Mesodermal cell (in vitro differentiated cells): ENCODE data around the gene DDO.

ENCODE experiments used
- H3K27ac ChIP-seq: 2 replicates; pipeline ENCODE4 v1.7.0; 2013; ENCODE audit warnings: mild to moderate bottlenecking, low read depth, low read length, moderate library complexity; ENCODE audit not compliant: severe bottlenecking
- H3K36me3 ChIP-seq: 2 replicates; pipeline ENCODE4 v1.7.1; 2013; ENCODE audit warnings: mild to moderate bottlenecking, low read length, moderate library complexity; ENCODE audit not compliant: control insufficient read depth, insufficient read depth
- H3K4me1 ChIP-seq: one replicate; pipeline ENCODE4 v1.7.1; 2013; ENCODE audit warnings: mild to moderate bottlenecking, low read length; ENCODE audit not compliant: insufficient read depth, control insufficient read depth, poor library complexity, severe bottlenecking
- H3K4me3 ChIP-seq: 2 replicates; pipeline ENCODE4 v1.7.0; 2013; ENCODE audit warnings: low read length, control low read depth, mild to moderate bottlenecking; ENCODE audit not compliant: insufficient read depth, poor library complexity, severe bottlenecking; ENCODE audit errors: extremely low read depth
- H3K9me3 ChIP-seq: 2 replicates; pipeline ENCODE4 v1.7.1; 2013; ENCODE audit warnings: mild to moderate bottlenecking, low read length, moderate library complexity; ENCODE audit not compliant: control insufficient read depth
- WGBS, 2 experiments: methylation state at CpG; one replicate each; pipeline ENCODE4 v1.1.5; 2013; ENCODE audit warnings: missing lambda C conversion rate in 2 of 2; ENCODE audit not compliant: insufficient coverage in 2 of 2; 5-methylcytosine and 5-hydroxymethylcytosine counted together

DDO gene

GRCh38 chr6:110398778-110399177, 16.6 kb downstream of the DDO start:
- H3K36me3 ChIP-seq = no peaks in the 10 kb centered on the region
- no peaks in the 10 kb centered on the region for H3K9me3 ChIP-seq
- no peak overlapping the region for H3K27ac ChIP-seq
- 94 to 95% methylated on average over 2 to 3 of the region's 4 CpGs for WGBS, 2 experiments
- no peaks in the 10 kb centered on the region for H3K4me1 ChIP-seq
- H3K4me3 ChIP-seq = no peak overlapping the region

- Histone ChIP-seq H3K4me1 (peaks cover 2% of the 10 kb centered on the region), H3K4me3 (no peak overlapping the region), H3K9me3 (no peaks in the 10 kb centered on the region), H3K36me3 (no peaks in the 10 kb centered on the region), H3K27ac (no peak overlapping the region)
- whole genome bisulfite sequencing, 2 experiments = 66 to 70% methylated on average over 3 of the region's 4 CpGs
Observed at GRCh38 chr6:110395221-110395620, 20.2 kb downstream of the DDO start.

DNA sequence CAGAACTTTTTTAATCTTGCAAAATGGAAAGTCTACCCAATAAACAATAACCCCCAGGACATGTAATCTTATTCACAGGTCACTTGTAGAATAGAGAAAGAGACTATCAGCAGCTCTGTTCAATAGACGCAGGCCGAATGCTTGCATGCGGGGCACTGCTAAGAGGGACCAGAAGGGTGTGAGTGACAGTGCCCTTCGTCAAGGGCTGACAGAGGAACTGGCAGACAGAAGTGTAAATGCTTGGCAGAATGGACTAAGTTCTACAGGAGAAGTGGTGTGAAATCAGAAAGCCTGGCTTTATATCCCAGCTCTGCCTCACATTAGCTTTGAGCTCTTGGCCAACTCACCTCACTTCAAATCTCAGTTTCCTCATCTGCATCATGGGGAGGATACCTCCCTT, 21.0 kb downstream of the DDO start:
- 86 to 95% methylated on average over 3 to 4 of the region's 4 CpGs for WGBS, 2 experiments
- no peaks in the 10 kb centered on the region for H3K36me3 ChIP-seq
- H3K27ac ChIP-seq = no peak overlapping the region
- H3K9me3 ChIP-seq = no peaks in the 10 kb centered on the region
- H3K4me1 ChIP-seq = peaks cover 8% of the 10 kb centered on the region
- no peak overlapping the region for H3K4me3 ChIP-seq

DNA sequence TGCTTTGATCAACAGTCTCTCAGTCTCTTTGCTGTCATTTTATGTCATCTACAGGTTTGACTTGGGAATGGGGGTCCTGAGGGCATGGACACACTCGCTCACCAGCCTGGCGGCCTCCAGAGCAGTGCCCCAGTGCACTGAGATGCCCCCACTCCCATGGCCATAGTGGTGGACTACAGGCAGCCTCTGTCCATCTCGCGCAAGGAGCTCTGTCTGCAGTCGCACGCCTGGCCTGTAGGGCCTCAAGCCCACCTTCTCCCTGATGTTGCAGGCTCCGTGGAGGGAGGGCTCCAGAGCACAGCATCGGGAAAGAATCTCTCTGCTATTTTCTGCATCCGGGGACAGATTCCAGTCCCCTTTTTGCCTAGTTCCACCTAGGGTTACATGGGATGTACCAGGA, 22.6 kb downstream of the DDO start:
- H3K9me3 ChIP-seq = no peaks in the 10 kb centered on the region
- H3K4me1 ChIP-seq = peaks cover 8% of the 10 kb centered on the region
- H3K36me3 ChIP-seq = no peaks in the 10 kb centered on the region
- H3K4me3 ChIP-seq = no peak overlapping the region
- no peak overlapping the region for H3K27ac ChIP-seq
- WGBS, 2 experiments = 74 to 77% methylated on average over 8 to 9 of the region's 9 CpGs

- H3K4me3 ChIP-seq = no peak overlapping the region
- H3K9me3 ChIP-seq = no peaks in the 10 kb centered on the region
- WGBS, 2 experiments = 40% methylated on average over 1 of the region's 2 CpGs; no CpG with 5 or more reads in 1 of the 2 experiments
- no peak overlapping the region for H3K27ac ChIP-seq
- H3K4me1 ChIP-seq = peaks cover 8% of the 10 kb centered on the region
- no peaks in the 10 kb centered on the region for H3K36me3 ChIP-seq
Observed at GRCh38 chr6:110390404-110390803, 25.0 kb downstream of the DDO start.

- Histone ChIP-seq H3K9me3 (no peaks in the 10 kb centered on the region), H3K4me3 (no peak overlapping the region), H3K27ac (peak overlapping the region; percentile 50), H3K4me1 (peaks cover 8% of the 10 kb centered on the region), H3K36me3 (no peaks in the 10 kb centered on the region)
- 95 to 100% methylated on average over 3 to 4 of the region's 4 CpGs for WGBS, 2 experiments
Observed at GRCh38 chr6:110389689-110390382, 25.5 kb downstream of the DDO start.

GRCh38 chr6:110387986-110388385, 27.4 kb downstream of the DDO start:
- H3K27ac ChIP-seq = no peak overlapping the region
- WGBS, 2 experiments = 100% methylated on average over 2 of the region's 2 CpGs; no CpG with 5 or more reads in 1 of the 2 experiments
- H3K4me1 ChIP-seq = peaks cover 8% of the 10 kb centered on the region
- no peaks in the 10 kb centered on the region for H3K36me3 ChIP-seq
- no peaks in the 10 kb centered on the region for H3K9me3 ChIP-seq
- no peak overlapping the region for H3K4me3 ChIP-seq

DNA sequence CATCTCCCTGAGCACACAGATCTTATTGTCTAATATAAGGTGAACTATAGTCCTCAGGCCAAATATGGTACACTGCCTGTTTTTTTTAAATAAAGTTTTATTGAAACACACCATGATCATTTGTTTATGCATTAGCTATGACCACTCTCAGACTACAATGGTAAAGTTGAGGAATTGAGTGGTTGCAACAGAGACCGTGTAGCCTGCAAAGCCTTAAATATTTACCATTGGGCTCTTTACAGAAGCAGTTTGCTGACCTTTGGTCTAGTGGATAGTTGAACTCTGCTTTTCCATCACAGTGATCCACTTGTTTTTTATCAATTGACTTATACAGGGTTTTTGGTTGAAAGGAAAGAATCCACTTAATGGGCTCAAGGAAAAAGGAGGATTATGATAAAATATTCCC, 29.9 kb downstream of the DDO start:
- WGBS, 2 experiments = no CpG with 5 or more reads among the region's 1 CpG
- no peak overlapping the region for H3K27ac ChIP-seq
- H3K4me3 ChIP-seq = no peak overlapping the region
- no peaks in the 10 kb centered on the region for H3K36me3 ChIP-seq
- peaks cover 8% of the 10 kb centered on the region for H3K4me1 ChIP-seq
- H3K9me3 ChIP-seq = no peaks in the 10 kb centered on the region

GRCh38 chr6:110378552-110378951, 36.8 kb downstream of the DDO start:
- H3K9me3 ChIP-seq = no peaks in the 10 kb centered on the region
- H3K36me3 ChIP-seq = no peaks in the 10 kb centered on the region
- no peaks in the 10 kb centered on the region for H3K4me1 ChIP-seq
- no peak overlapping the region for H3K4me3 ChIP-seq
- WGBS, 2 experiments = 67 to 68% methylated on average over 7 to 8 of the region's 9 CpGs
- no peak overlapping the region for H3K27ac ChIP-seq

GRCh38 chr6:110369066-110369465, 46.3 kb downstream of the DDO start:
- Histone ChIP-seq H3K9me3 (no peaks in the 10 kb centered on the region), H3K36me3 (no peaks in the 10 kb centered on the region), H3K4me3 (no peak overlapping the region), H3K27ac (no peak overlapping the region), H3K4me1 (no peaks in the 10 kb centered on the region)
- WGBS, 2 experiments = 62 to 66% methylated on average over 4 of the region's 4 CpGs

- Histone ChIP-seq H3K9me3 (no peaks in the 10 kb centered on the region), H3K36me3 (no peaks in the 10 kb centered on the region), H3K4me3 (no peak overlapping the region), H3K4me1 (no peaks in the 10 kb centered on the region), H3K27ac (no peak overlapping the region)
- no CpG with 5 or more reads among the region's 2 CpGs for WGBS, 2 experiments
Observed at GRCh38 chr6:110368284-110368683, 47.1 kb downstream of the DDO start.
